Suppressor macrophage (primary cell): ENCODE data around the gene EFL1.

Source experiments
- DNase-seq, 4 experiments: peaks; one replicate each; pipeline ENCODE4 v3.0.0-alpha.2; 2020 to 2022

Gene EFL1

GRCh38 chr15:82118040-82118439 lies 144.5 kb downstream of the EFL1 start:
- no peak for DNase-seq

GRCh38 chr15:82117296-82117695 lies 145.2 kb downstream of the EFL1 start:
- DNase-seq = no peak

GRCh38 chr15:82114660-82115059 lies 147.9 kb downstream of the EFL1 start:
- DNase-seq = no peak

- no peak for DNase-seq
Measured at GRCh38 chr15:82113106-82113715, 149.3 kb downstream of the EFL1 start.

- no peak for DNase-seq
Measured at GRCh38 chr15:82111918-82112317, 150.6 kb downstream of the EFL1 start.

- DNase-seq = no peak
Measured at GRCh38 chr15:82110144-82110543, 152.4 kb downstream of the EFL1 start.

GRCh38 chr15:82108489-82109078 lies 153.9 kb downstream of the EFL1 start:
- peak; percentile 61 to 77 (median 72) for DNase-seq

GRCh38 chr15:82106679-82107078 lies 155.9 kb downstream of the EFL1 start:
- DNase-seq = no peak

GRCh38 chr15:82105451-82106215 lies 156.9 kb downstream of the EFL1 start:
- DNase-seq = no peak

- no peak for DNase-seq
Measured at GRCh38 chr15:82103468-82103867, 159.1 kb downstream of the EFL1 start.

GRCh38 chr15:82100111-82100929 lies 162.2 kb downstream of the EFL1 start:
- no peak for DNase-seq

GRCh38 chr15:82098674-82099073 lies 163.9 kb downstream of the EFL1 start:
- no peak for DNase-seq

- no peak for DNase-seq
Measured at GRCh38 chr15:82095803-82096202, 166.7 kb downstream of the EFL1 start.

- no peak for DNase-seq
Measured at GRCh38 chr15:82093774-82094211, 168.7 kb downstream of the EFL1 start.

- DNase-seq = no peak
Measured at GRCh38 chr15:82093325-82093724, 169.2 kb downstream of the EFL1 start.

- DNase-seq = no peak
Measured at GRCh38 chr15:82091636-82092140, 170.8 kb downstream of the EFL1 start.

- no peak for DNase-seq
Measured at GRCh38 chr15:82086243-82086995, 176.1 kb downstream of the EFL1 start.

- peak in 1 of 4 experiments; percentile 9 for DNase-seq
Measured at GRCh38 chr15:82081914-82082762, 180.4 kb downstream of the EFL1 start.

- DNase-seq = no peak
Measured at GRCh38 chr15:82080774-82081173, 181.8 kb downstream of the EFL1 start.
